Liver (tissue), 9 donors: ENCODE measurements around the gene EMILIN3. TPM values are rescaled to one million over a fixed set of nuclear protein-coding genes. Genes with fewer than 3 reads are reported as not detected.

Source experiments
- DNase-seq: peaks from one replicate; pipeline ENCODE4 v3.0.0-alpha.2; 2017; ENCODE audit warnings: low spot score
- H3K27ac ChIP-seq, 2 donors: one replicate each; pipeline ENCODE4 v1.7.0; 2013; ENCODE audit warnings: inconsistent platforms in 2 of 2, low read length in 2 of 2, control low read depth in 1 of 2, low read depth in 1 of 2, mild to moderate bottlenecking in 1 of 2
- H3K27me3 ChIP-seq, 4 donors: one replicate each; pipeline versions ENCODE4 v1.6.1 to v1.7.0; 2013; ENCODE audit warnings: low read length in 3 of 4, inconsistent platforms in 1 of 4, mild to moderate bottlenecking in 1 of 4, moderate library complexity in 1 of 4; ENCODE audit not compliant: control insufficient read depth in 4 of 4, insufficient read depth in 4 of 4
- H3K36me3 ChIP-seq, 4 donors: one replicate each; pipeline versions ENCODE4 v1.6.1 to v1.7.0; 2013; ENCODE audit warnings: low read length in 3 of 4, mild to moderate bottlenecking in 3 of 4, low read depth in 1 of 4, moderate library complexity in 1 of 4; ENCODE audit not compliant: control insufficient read depth in 4 of 4, insufficient read depth in 3 of 4
- H3K4me1 ChIP-seq, 4 donors: one replicate each; pipeline versions ENCODE4 v1.6.1 to v1.7.0; 2013; ENCODE audit warnings: low read length in 3 of 4, mild to moderate bottlenecking in 3 of 4, moderate library complexity in 1 of 4; ENCODE audit not compliant: control insufficient read depth in 4 of 4, insufficient read depth in 4 of 4
- H3K4me3 ChIP-seq, 3 donors: one replicate each; pipeline versions ENCODE4 v1.6.1 to v1.7.0; 2013; ENCODE audit warnings: low read length in 3 of 3, control low read depth in 1 of 3, low read depth in 1 of 3, mild to moderate bottlenecking in 1 of 3
- H3K9ac ChIP-seq, 2 donors: one replicate each; pipeline ENCODE4 v1.7.0; 2013; ENCODE audit warnings: low read length in 2 of 2, mild to moderate bottlenecking in 2 of 2, moderate library complexity in 2 of 2, control low read depth in 1 of 2, low read depth in 1 of 2
- H3K9me3 ChIP-seq, 4 donors: one replicate each; pipeline versions ENCODE4 v1.6.1 to v1.7.0; 2013; ENCODE audit warnings: low read length in 3 of 4; ENCODE audit not compliant: control insufficient read depth in 4 of 4
- EGR1 ChIP-seq, 2 donors: IDR thresholded peaks; 2 replicates each; pipeline ENCODE4 v1.6.1; 2016 to 2018; ENCODE audit warnings: antibody characterized with exemption in 2 of 2, low read depth in 2 of 2
- FOXA1 ChIP-seq: IDR thresholded peaks from 2 replicates; pipeline ENCODE4 v1.6.1; 2016; ENCODE audit warnings: antibody characterized with exemption
- FOXA2 ChIP-seq: IDR thresholded peaks from 2 replicates; pipeline ENCODE4 v1.6.1; 2016; ENCODE audit warnings: antibody characterized with exemption
- GABPA ChIP-seq, 2 donors: IDR thresholded peaks in 1 of 2; conservative IDR thresholded peaks in 1 of 2; 2 replicates each; pipeline ENCODE4 v1.6.1; 2016; ENCODE audit warnings: antibody characterized with exemption in 2 of 2, mild to moderate bottlenecking in 1 of 2, moderate library complexity in 1 of 2
- HNF4A ChIP-seq, 2 donors: conservative IDR thresholded peaks; 2 replicates each; pipeline ENCODE4 v1.6.1; 2016; ENCODE audit warnings: antibody characterized with exemption in 2 of 2, mild to moderate bottlenecking in 2 of 2
- HNF4G ChIP-seq: IDR thresholded peaks from 2 replicates; pipeline ENCODE4 v1.6.1; 2016; ENCODE audit warnings: antibody characterized with exemption
- JUND ChIP-seq, 2 donors: IDR thresholded peaks; 2 replicates each; pipeline ENCODE4 v1.6.1; 2016; ENCODE audit warnings: antibody characterized with exemption in 2 of 2
- NR2F2 ChIP-seq: IDR thresholded peaks from 2 replicates; pipeline ENCODE4 v1.6.1; 2016; ENCODE audit warnings: antibody characterized with exemption
- RAD21 ChIP-seq, 2 donors: IDR thresholded peaks; 2 replicates each; pipeline ENCODE4 v1.6.1; 2016; ENCODE audit warnings: antibody characterized with exemption in 2 of 2, mild to moderate bottlenecking in 2 of 2
- RXRA ChIP-seq, 2 donors: IDR thresholded peaks; 2 replicates each; pipeline ENCODE4 v1.6.1; 2017 to 2018; ENCODE audit warnings: antibody characterized with exemption in 2 of 2, mild to moderate bottlenecking in 1 of 2
- SP1 ChIP-seq: IDR thresholded peaks from 2 replicates; pipeline ENCODE4 v1.6.1; 2018; ENCODE audit warnings: antibody characterized with exemption, mild to moderate bottlenecking
- TAF1 ChIP-seq: conservative IDR thresholded peaks from 2 replicates; pipeline ENCODE4 v1.6.1; 2016; ENCODE audit warnings: antibody characterized with exemption, mild to moderate bottlenecking
- YY1 ChIP-seq: IDR thresholded peaks from 2 replicates; pipeline ENCODE4 v1.6.1; 2016; ENCODE audit warnings: antibody characterized with exemption, mild to moderate bottlenecking
- WGBS: extraction: QIAGEN DNeasy Blood & Tissue Kit; methylation state at CpG from one replicate; pipeline ENCODE4 v1.1.7; 2013; 5-methylcytosine and 5-hydroxymethylcytosine counted together
- polyA plus RNA-seq, 2 donors: library from polyadenylated mRNA; stranded (reverse) in 1 of 2; unstranded in 1 of 2; fragments of 200-250 nt in 1 of 2; fragments of >200 nt in 1 of 2; fragmentation: Nextera tagmentation in 1 of 2; extraction: Ambion mirVana in 1 of 2; gene quantifications; one replicate each; pipeline versions ENCODE4 v1.2.1 to v1.2.3, GENCODE V29; 2013 to 2015
- total RNA-seq, 2 donors: library from RNA; depleted of rRNA; stranded (reverse); fragments of >200 nt; gene quantifications; one replicate each; pipeline ENCODE4 v1.2.3, GENCODE V29; 2014
- TF ChIP-seq, protein P1 (sequence below): IDR thresholded peaks from 2 replicates; pipeline ENCODE4 v1.6.1; 2016; ENCODE audit warnings: antibody characterized with exemption
- TF ChIP-seq, protein P2 (sequence below): IDR thresholded peaks from 2 replicates; pipeline ENCODE4 v1.6.1; 2016; ENCODE audit warnings: antibody characterized with exemption
- TF ChIP-seq, protein P3 (sequence below): fragments of 150-350 bp; IDR thresholded peaks from 2 replicates; pipeline ENCODE4 v1.5.1; 2017; ENCODE audit warnings: improper control_type of control experiment, low read depth, low read length; ENCODE audit not compliant: missing input control
- TF ChIP-seq, protein P4 (sequence below): IDR thresholded peaks from 2 replicates; pipeline ENCODE4 v1.6.1; 2016; ENCODE audit warnings: antibody characterized with exemption, mild to moderate bottlenecking
- TF ChIP-seq, protein P5 (sequence below): IDR thresholded peaks from 2 replicates; pipeline ENCODE4 v1.6.1; 2016; ENCODE audit warnings: antibody characterized with exemption
- donor health status: healthy.
- donor health status: healthy.
- donor health status: healthy.
- donor health status: healthy.
- donor health status: healthy.

EMILIN3 gene
- total and polyA plus RNA-seq, 4 donors, result 0.05 to 0.79 (median 0.17) TPM; not detected in 1

DNA sequence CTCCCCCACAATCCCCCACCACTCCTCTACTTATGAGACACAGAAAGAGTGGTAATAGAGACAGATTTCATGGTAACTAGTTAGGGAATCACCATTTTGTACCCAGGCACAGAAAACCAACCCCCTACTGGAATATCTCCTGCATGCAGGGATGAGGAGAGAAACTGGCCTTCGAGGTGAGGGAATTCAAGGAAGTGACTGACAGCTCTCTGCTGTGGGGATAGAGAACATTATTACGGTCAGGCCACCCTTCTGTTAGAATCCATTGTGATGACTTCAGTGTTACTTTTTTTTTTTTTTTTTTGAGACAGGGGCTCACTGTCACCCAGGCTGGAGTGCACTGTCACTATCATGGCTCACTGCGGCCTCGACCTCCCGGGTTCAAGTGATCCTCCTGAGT, 39.4 kb downstream of the EMILIN3 start:
- Histone ChIP-seq H3K4me1 (no peaks in the 10 kb centered on the region), H3K9ac (no peak overlapping the region), H3K36me3 (no peaks in the 10 kb centered on the region), H3K27ac (no peak overlapping the region), H3K27me3 (no peaks in the 10 kb centered on the region), H3K9me3 (no peaks in the 10 kb centered on the region), H3K4me3 (no peak overlapping the region)
- TF ChIP-seq, protein P1, sequence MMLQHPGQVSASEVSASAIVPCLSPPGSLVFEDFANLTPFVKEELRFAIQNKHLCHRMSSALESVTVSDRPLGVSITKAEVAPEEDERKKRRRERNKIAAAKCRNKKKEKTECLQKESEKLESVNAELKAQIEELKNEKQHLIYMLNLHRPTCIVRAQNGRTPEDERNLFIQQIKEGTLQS, result no peak
- TF ChIP-seq FOXA1 (no peak), HNF4A (conservative IDR thresholded peaks at IDR 0.05) (no peak), GABPA (IDR thresholded peaks at IDR 0.05 in 1 of 2, conservative IDR thresholded peaks at IDR 0.05 in 1 of 2) (no peak), YY1 (no peak), RAD21 (IDR thresholded peaks at IDR 0.05) (no peak), EGR1 (IDR thresholded peaks at IDR 0.05; ENCODE audit: low read depth in 2 of 2) (no peak), FOXA2 (no peak), HNF4G (no peak), SP1 (no peak), JUND (IDR thresholded peaks at IDR 0.05) (no peak), TAF1 (no peak), NR2F2 (no peak), RXRA (IDR thresholded peaks at IDR 0.05) (no peak)
- TF ChIP-seq, protein P2, sequence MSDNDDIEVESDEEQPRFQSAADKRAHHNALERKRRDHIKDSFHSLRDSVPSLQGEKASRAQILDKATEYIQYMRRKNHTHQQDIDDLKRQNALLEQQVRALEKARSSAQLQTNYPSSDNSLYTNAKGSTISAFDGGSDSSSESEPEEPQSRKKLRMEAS, result no peak
- TF ChIP-seq, protein P3, sequence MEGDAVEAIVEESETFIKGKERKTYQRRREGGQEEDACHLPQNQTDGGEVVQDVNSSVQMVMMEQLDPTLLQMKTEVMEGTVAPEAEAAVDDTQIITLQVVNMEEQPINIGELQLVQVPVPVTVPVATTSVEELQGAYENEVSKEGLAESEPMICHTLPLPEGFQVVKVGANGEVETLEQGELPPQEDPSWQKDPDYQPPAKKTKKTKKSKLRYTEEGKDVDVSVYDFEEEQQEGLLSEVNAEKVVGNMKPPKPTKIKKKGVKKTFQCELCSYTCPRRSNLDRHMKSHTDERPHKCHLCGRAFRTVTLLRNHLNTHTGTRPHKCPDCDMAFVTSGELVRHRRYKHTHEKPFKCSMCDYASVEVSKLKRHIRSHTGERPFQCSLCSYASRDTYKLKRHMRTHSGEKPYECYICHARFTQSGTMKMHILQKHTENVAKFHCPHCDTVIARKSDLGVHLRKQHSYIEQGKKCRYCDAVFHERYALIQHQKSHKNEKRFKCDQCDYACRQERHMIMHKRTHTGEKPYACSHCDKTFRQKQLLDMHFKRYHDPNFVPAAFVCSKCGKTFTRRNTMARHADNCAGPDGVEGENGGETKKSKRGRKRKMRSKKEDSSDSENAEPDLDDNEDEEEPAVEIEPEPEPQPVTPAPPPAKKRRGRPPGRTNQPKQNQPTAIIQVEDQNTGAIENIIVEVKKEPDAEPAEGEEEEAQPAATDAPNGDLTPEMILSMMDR, result no peak
- TF ChIP-seq, protein P4, sequence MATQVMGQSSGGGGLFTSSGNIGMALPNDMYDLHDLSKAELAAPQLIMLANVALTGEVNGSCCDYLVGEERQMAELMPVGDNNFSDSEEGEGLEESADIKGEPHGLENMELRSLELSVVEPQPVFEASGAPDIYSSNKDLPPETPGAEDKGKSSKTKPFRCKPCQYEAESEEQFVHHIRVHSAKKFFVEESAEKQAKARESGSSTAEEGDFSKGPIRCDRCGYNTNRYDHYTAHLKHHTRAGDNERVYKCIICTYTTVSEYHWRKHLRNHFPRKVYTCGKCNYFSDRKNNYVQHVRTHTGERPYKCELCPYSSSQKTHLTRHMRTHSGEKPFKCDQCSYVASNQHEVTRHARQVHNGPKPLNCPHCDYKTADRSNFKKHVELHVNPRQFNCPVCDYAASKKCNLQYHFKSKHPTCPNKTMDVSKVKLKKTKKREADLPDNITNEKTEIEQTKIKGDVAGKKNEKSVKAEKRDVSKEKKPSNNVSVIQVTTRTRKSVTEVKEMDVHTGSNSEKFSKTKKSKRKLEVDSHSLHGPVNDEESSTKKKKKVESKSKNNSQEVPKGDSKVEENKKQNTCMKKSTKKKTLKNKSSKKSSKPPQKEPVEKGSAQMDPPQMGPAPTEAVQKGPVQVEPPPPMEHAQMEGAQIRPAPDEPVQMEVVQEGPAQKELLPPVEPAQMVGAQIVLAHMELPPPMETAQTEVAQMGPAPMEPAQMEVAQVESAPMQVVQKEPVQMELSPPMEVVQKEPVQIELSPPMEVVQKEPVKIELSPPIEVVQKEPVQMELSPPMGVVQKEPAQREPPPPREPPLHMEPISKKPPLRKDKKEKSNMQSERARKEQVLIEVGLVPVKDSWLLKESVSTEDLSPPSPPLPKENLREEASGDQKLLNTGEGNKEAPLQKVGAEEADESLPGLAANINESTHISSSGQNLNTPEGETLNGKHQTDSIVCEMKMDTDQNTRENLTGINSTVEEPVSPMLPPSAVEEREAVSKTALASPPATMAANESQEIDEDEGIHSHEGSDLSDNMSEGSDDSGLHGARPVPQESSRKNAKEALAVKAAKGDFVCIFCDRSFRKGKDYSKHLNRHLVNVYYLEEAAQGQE, result no peak
- TF ChIP-seq, protein P5, sequence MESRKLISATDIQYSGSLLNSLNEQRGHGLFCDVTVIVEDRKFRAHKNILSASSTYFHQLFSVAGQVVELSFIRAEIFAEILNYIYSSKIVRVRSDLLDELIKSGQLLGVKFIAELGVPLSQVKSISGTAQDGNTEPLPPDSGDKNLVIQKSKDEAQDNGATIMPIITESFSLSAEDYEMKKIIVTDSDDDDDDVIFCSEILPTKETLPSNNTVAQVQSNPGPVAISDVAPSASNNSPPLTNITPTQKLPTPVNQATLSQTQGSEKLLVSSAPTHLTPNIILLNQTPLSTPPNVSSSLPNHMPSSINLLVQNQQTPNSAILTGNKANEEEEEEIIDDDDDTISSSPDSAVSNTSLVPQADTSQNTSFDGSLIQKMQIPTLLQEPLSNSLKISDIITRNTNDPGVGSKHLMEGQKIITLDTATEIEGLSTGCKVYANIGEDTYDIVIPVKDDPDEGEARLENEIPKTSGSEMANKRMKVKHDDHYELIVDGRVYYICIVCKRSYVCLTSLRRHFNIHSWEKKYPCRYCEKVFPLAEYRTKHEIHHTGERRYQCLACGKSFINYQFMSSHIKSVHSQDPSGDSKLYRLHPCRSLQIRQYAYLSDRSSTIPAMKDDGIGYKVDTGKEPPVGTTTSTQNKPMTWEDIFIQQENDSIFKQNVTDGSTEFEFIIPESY, result no peak
- 90% methylated on average over 5 of the region's 5 CpGs for WGBS
- no peak for DNase-seq
